Skeletal muscle satellite cell (primary cell): ENCODE measurements around the gene KITLG. TPM values are rescaled to one million over a fixed set of nuclear protein-coding genes. Genes with fewer than 3 reads are reported as not detected.
"Not testable (repeated sequence)": the region's sequence is repeated elsewhere in the genome, so short reads cannot be mapped to it uniquely, and the experiment has no call there.

Experiments used
- H3K27me3 ChIP-seq: 2 replicates; pipeline ENCODE4 v1.7.0; 2013; ENCODE audit warnings: low read length; ENCODE audit not compliant: control insufficient read depth, insufficient read depth
- H3K36me3 ChIP-seq: 2 replicates; pipeline ENCODE4 v1.7.0; 2013; ENCODE audit warnings: mild to moderate bottlenecking, control low read depth, low read length; ENCODE audit not compliant: insufficient read depth
- H3K4me1 ChIP-seq: 2 replicates; pipeline ENCODE4 v1.7.0; 2013; ENCODE audit warnings: low read length; ENCODE audit not compliant: control insufficient read depth, insufficient read depth
- H3K4me2 ChIP-seq: 2 replicates; pipeline ENCODE4 v1.7.0; 2013; ENCODE audit warnings: mild to moderate bottlenecking, low read length
- H3K4me3 ChIP-seq: 2 replicates; pipeline ENCODE4 v1.7.0; 2013; ENCODE audit warnings: low read length
- H3K9ac ChIP-seq: 2 replicates; pipeline ENCODE4 v1.7.0; 2013; ENCODE audit warnings: mild to moderate bottlenecking, low read depth, low read length, moderate library complexity
- H3K9me3 ChIP-seq: replicated peaks from 2 replicates; pipeline ENCODE4 v1.7.0; 2013; ENCODE audit warnings: mild to moderate bottlenecking, control low read depth, low read length
- total RNA-seq: library from RNA; depleted of rRNA; stranded (reverse); fragments of >200 nt; gene quantifications from 2 replicates; pipeline ENCODE4 v1.2.3, GENCODE V29; 2012; rRNA removed

Gene KITLG
- total RNA-seq: 65.9 and 86.1 TPM in 2 replicates

- H3K9ac ChIP-seq: peak within 1 kb of the TSS; percentile 82
- H3K4me3 ChIP-seq: peak within 1 kb of the TSS; percentile 93
- H3K27me3 ChIP-seq: no peaks in the 10 kb centered on the region
- peak within 1 kb of the TSS; percentile 96 for H3K4me2 ChIP-seq
- peaks cover 9% of the 10 kb centered on the region for H3K4me1 ChIP-seq
- no peaks in the 10 kb centered on the region for H3K9me3 ChIP-seq
- no peaks in the 10 kb centered on the region for H3K36me3 ChIP-seq
These were observed at the start of gene KITLG for GRCh38 chr12:88580051-88580871. Gene KITLG, minus strand, starts transcription at chr12:88580471. Its CDS starts 193 bp downstream, at chr12:88580278.

DNA sequence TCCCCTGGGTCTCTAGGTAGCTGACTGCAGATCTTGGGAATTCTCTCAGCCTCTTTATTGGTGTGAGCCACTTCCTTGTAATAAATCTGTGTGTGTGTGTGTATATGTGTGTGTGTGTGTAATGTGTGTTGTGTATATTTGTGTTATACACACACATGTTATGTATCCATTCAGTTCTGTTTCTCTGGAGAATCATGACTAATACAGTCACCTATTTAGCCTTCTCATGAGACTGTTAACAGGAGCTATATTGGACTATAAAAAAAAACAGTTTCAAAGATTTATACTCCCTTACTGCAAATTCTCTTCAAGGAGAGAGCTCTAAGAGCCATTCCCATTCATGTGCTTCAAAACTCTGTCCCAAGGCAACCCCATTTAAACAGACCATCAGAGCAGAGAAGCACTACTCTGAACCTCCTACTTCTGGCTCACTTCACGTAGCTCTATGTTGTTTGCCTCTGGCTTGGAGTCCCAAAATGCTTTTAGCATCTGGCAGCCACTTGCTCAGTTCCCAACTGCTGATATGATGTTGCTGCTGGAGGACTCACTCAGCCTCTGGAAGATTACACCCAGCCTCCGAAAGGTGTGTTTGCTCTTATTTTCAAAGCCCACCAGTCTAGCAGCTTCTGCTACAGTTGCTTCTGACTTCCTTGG, 48.7 kb upstream of the KITLG start:
- Histone ChIP-seq H3K4me2 (no peak overlapping the region), H3K4me3 (no peak overlapping the region), H3K36me3 (no peaks in the 10 kb centered on the region), H3K9ac (no peak overlapping the region), H3K4me1 (peaks cover 6% of the 10 kb centered on the region), H3K9me3 (no peaks in the 10 kb centered on the region), H3K27me3 (no peaks in the 10 kb centered on the region)

DNA sequence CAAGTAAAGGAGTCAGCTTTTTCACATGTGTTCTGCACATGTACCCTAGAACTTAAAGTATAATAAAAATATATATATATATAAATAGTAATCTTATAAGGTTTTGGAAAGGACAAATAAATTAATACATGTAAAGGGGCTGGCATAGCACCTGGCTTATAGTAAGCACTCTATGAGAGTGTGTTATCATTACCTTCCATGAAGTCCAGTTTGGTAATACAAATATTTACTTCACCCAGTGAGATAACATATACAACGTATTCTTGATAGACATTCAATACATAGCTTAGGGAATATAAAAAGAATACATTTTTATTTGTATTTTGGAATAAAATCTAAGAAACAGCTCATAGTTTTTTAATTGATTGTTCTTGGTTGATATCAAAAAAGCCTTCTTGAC, 47.8 kb upstream of the KITLG start:
- not testable (repeated sequence) for H3K27me3 ChIP-seq, H3K4me3 ChIP-seq, H3K4me1 ChIP-seq, H3K4me2 ChIP-seq, H3K9ac ChIP-seq, H3K36me3 ChIP-seq, H3K9me3 ChIP-seq

DNA sequence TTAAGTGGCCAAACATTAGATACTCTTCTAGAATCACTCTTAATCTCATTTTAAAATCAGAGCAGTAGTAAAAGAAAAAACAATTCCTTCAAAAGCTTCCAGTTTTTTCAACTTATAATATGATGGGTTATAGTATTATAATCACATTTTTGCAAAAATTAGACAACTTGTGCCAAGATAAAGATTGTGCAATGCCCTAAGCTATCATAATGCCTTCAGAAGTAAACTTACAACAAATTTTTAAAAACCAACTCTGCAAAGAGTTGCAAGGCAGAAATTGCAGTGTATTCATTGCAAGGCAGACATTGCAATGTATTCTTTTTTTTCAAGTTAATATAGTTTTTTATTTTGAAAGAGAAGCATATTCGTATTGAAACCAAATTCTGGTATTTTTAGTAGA, 47.2 kb upstream of the KITLG start:
- H3K4me1 ChIP-seq: peaks cover 6% of the 10 kb centered on the region
- H3K4me2 ChIP-seq: no peak overlapping the region
- H3K27me3 ChIP-seq: no peaks in the 10 kb centered on the region
- H3K9me3 ChIP-seq: no peaks in the 10 kb centered on the region
- no peak overlapping the region for H3K4me3 ChIP-seq
- H3K36me3 ChIP-seq: no peaks in the 10 kb centered on the region
- no peak overlapping the region for H3K9ac ChIP-seq

GRCh38 chr12:88625356-88625755, 45.1 kb upstream of the KITLG start:
- Histone ChIP-seq H3K4me1 (peaks cover 6% of the 10 kb centered on the region), H3K4me3 (no peak overlapping the region), H3K27me3 (no peaks in the 10 kb centered on the region), H3K9ac (no peak overlapping the region), H3K9me3 (no peaks in the 10 kb centered on the region), H3K4me2 (no peak overlapping the region), H3K36me3 (no peaks in the 10 kb centered on the region)

DNA sequence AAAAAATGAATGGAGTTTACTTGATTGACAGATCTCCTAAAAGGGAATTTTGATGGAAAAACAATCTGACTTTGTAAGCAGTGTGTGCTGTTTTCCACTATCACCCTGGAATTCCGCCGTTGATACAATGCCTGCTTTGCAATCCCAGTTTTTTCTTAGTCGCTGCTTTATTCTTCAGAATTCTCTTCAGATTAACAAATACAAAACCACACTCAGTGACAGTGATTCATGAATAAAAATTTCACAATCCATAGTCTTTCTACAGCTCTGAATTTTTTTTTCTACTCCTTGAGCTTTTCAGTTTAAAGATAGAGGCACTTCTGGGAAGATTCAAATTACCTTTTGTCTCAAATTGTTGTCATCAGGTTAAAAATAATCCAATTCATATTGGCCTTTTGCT, 44.6 kb upstream of the KITLG start:
- no peak overlapping the region for H3K4me3 ChIP-seq
- no peaks in the 10 kb centered on the region for H3K9me3 ChIP-seq
- H3K9ac ChIP-seq: no peak overlapping the region
- H3K36me3 ChIP-seq: no peaks in the 10 kb centered on the region
- H3K4me1 ChIP-seq: peaks cover 6% of the 10 kb centered on the region
- no peaks in the 10 kb centered on the region for H3K27me3 ChIP-seq
- H3K4me2 ChIP-seq: no peak overlapping the region

DNA sequence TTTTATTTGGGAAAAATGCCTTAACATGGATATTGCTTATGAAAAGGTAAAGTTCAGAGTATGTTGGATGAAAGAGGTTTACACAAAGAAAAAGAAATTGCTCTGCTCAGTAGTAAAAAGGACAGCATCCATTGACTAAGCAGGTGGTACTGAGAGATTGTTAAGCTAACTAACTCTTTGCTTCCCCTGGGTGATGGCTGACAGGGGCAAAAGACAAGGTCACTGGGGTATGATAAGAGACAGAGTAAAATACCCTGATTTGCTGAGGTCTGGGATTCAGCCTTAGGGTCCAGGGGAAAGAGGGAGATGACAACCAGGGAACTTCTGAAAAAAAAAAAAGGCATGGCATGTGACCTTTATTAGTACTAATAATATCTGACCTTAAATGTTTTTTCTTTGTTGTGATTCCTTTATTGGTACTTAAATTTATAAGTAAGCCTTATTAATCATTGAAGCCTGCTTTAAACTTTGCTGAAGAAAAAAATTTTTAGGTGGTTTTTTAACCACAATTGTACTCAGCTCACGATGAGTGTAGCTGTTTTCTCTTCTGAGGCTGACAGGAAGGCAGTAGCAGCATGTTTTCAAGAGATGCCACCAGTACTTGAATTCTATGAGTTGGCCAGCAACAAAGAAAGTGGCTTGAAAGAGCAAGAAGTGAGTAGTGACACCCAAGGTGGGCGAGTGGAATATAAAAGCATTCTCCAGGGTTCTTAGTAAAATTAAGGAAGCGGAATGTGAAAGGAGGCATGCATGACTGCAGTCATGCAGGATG, 43.7 kb upstream of the KITLG start:
- Histone ChIP-seq H3K4me2 (no peak overlapping the region), H3K9ac (no peak overlapping the region), H3K4me1 (peaks cover 6% of the 10 kb centered on the region), H3K9me3 (no peaks in the 10 kb centered on the region), H3K4me3 (no peak overlapping the region), H3K36me3 (no peaks in the 10 kb centered on the region), H3K27me3 (no peaks in the 10 kb centered on the region)

- H3K4me1 ChIP-seq: no peaks in the 10 kb centered on the region
- no peak overlapping the region for H3K4me2 ChIP-seq
- H3K4me3 ChIP-seq: no peak overlapping the region
- H3K36me3 ChIP-seq: no peaks in the 10 kb centered on the region
- H3K27me3 ChIP-seq: no peaks in the 10 kb centered on the region
- no peak overlapping the region for H3K9ac ChIP-seq
- no peaks in the 10 kb centered on the region for H3K9me3 ChIP-seq
These were observed 37.1 kb upstream of the KITLG start for GRCh38 chr12:88617352-88617751.

DNA sequence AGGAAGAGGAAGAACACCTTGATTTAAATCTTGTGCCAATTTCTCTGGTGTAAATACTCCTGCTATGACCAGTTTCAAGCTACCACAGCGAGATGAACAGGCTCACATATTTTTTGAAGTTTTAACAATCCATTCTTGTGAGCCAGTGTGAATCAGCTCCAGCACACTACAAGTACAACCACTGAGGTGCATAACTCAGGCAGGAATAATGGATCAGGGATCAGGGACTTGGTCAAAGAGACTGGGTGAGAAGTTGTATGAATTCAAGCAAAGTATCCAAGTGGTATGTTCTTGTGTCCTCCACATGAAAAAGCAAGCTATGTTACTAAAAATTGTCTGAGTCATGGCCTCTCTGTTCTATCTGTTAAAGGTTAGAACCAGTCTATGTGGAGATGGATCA, 35.2 kb upstream of the KITLG start:
- Histone ChIP-seq H3K4me3 (no peak overlapping the region), H3K36me3 (no peaks in the 10 kb centered on the region), H3K9me3 (no peaks in the 10 kb centered on the region), H3K27me3 (no peaks in the 10 kb centered on the region), H3K9ac (no peak overlapping the region), H3K4me2 (no peak overlapping the region), H3K4me1 (no peaks in the 10 kb centered on the region)

DNA sequence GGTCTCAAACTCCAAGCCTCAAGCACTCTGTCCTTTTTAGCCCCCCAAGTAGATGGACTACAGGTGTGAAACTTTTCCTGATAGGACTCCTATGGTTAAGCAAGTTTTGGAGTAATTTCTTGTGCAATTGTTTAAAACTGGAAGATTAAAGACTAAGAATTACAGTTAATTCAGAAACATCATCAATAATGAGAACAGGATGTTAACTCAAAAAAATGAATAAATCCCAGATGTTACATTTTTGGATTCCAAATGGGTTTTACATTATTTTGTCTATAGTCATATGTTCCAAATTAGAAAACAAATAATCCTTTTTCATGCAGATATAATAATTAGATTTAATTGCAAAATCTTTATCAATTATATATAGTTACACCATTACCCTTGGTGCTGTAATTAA, 24.4 kb upstream of the KITLG start:
- no peak overlapping the region for H3K4me2 ChIP-seq
- H3K36me3 ChIP-seq: no peaks in the 10 kb centered on the region
- H3K4me3 ChIP-seq: no peak overlapping the region
- H3K9ac ChIP-seq: no peak overlapping the region
- H3K9me3 ChIP-seq: no peaks in the 10 kb centered on the region
- H3K27me3 ChIP-seq: no peaks in the 10 kb centered on the region
- peaks cover 14% of the 10 kb centered on the region for H3K4me1 ChIP-seq

DNA sequence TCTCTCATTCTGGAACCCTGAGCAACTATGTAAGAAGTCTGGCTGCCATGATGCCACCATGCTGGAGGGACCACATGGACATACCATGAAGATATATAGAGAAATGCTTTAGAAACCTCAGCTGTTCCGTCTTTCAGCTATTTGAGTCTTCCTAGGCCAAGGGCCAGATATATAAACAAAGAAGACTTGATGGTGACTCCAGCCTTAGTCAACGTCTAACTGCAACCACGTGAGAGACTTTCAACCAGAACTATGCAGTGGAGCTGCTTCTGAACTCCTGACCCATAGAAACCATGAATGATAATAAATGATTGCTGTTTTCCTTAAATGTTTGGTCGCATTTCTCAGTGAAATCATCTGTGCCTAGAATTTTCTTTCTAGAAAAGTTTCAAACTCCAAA, 20.0 kb upstream of the KITLG start:
- H3K4me1 ChIP-seq: peaks cover 14% of the 10 kb centered on the region
- no peak overlapping the region for H3K9ac ChIP-seq
- no peak overlapping the region for H3K4me3 ChIP-seq
- no peaks in the 10 kb centered on the region for H3K9me3 ChIP-seq
- H3K4me2 ChIP-seq: peak overlapping the region; percentile 9
- H3K36me3 ChIP-seq: no peaks in the 10 kb centered on the region
- no peaks in the 10 kb centered on the region for H3K27me3 ChIP-seq
